Adipocyte (in vitro differentiated cells): ENCODE measurements around the gene FAM170A.

Source experiments
- DNase-seq: peaks from one replicate; pipeline ENCODE4 v3.0.0-alpha.2; 2015; ENCODE audit warnings: low read depth
- H3K27me3 ChIP-seq: replicated peaks from 2 replicates; pipeline ENCODE4 v1.7.0; 2013; ENCODE audit warnings: mild to moderate bottlenecking, low read length, moderate library complexity; ENCODE audit not compliant: control insufficient read depth, insufficient read depth
- H3K36me3 ChIP-seq: 2 replicates; pipeline ENCODE4 v1.7.0; 2013; ENCODE audit warnings: low read length, mild to moderate bottlenecking, moderate library complexity; ENCODE audit not compliant: control insufficient read depth, insufficient read depth, severe bottlenecking
- H3K4me1 ChIP-seq: 2 replicates; pipeline ENCODE4 v1.7.0; 2013; ENCODE audit warnings: mild to moderate bottlenecking, low read length, moderate library complexity; ENCODE audit not compliant: control insufficient read depth, insufficient read depth
- H3K4me3 ChIP-seq: 2 replicates; pipeline ENCODE4 v1.7.0; 2013; ENCODE audit warnings: mild to moderate bottlenecking, low read length, moderate library complexity
- H3K9ac ChIP-seq: 2 replicates; pipeline ENCODE4 v1.7.0; 2013; ENCODE audit warnings: mild to moderate bottlenecking, low read length, moderate library complexity
- H3K9me3 ChIP-seq: 2 replicates; pipeline ENCODE4 v1.7.0; 2013; ENCODE audit warnings: mild to moderate bottlenecking, low read length, moderate library complexity; ENCODE audit not compliant: control insufficient read depth

FAM170A gene, protein sequence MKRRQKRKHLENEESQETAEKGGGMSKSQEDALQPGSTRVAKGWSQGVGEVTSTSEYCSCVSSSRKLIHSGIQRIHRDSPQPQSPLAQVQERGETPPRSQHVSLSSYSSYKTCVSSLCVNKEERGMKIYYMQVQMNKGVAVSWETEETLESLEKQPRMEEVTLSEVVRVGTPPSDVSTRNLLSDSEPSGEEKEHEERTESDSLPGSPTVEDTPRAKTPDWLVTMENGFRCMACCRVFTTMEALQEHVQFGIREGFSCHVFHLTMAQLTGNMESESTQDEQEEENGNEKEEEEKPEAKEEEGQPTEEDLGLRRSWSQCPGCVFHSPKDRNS

DNA sequence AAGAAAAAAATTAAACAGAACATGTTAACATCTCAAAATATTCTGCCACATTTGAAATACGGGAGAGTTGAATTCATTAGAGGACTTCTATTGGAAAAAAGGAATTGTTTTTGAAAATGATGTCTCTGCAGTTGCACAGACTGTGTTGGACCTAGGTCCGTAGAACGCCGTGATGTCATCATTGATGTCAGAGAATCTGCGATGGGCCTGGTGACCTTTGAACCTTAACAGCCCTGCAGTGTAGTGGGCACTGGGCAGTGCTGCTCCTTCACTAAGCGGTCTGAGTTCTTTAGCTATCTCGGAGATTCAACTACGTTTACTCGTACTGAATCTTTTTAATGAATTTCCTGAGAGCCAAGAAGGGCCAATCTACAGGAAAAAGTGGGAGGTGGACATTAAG is at the start of gene FAM170A:
FAM170A (plus strand) TSS at position 220 of the 400 bp plus-strand sequence. CDS start 211 bp downstream, outside the sequence.
- H3K9ac ChIP-seq, result no peak within 1 kb of the TSS
- no peaks in the 10 kb centered on the region for H3K27me3 ChIP-seq
- H3K36me3 ChIP-seq, result no peaks in the 10 kb centered on the region
- no peaks in the 10 kb centered on the region for H3K4me1 ChIP-seq
- H3K4me3 ChIP-seq, result no peak within 1 kb of the TSS
- no peaks in the 10 kb centered on the region for H3K9me3 ChIP-seq
- DNase-seq, result no peak

GRCh38 chr5:119582987-119583386 is 46.4 kb upstream of the FAM170A start:
- Histone ChIP-seq H3K4me1 (peaks cover 9% of the 10 kb centered on the region), H3K4me3 (no peak overlapping the region), H3K9ac (no peak overlapping the region), H3K36me3 (no peaks in the 10 kb centered on the region), H3K9me3 (no peaks in the 10 kb centered on the region), H3K27me3 (peaks cover 21% of the 10 kb centered on the region)
- no peak for DNase-seq

DNA sequence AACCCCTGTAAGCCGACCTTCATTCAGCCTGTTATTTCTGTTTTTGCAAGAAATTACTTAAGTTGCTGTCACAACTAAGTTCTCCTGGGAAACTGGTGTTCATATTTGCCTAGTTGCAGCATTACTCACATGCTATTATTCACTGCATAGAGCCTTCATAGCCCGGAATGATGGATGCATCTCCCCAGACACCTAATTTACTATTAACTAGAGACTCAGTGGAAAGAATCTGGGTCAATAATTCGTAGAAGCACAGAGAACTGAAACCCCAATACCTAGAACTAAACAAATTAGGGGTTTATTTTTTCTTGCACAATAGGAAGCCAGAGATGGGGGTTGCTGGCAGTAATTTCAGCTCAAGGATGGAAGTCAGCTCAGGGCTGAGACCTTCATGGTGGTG is 45.7 kb upstream of the FAM170A start:
- peaks cover 9% of the 10 kb centered on the region for H3K4me1 ChIP-seq
- peaks cover 21% of the 10 kb centered on the region for H3K27me3 ChIP-seq
- H3K36me3 ChIP-seq, result no peaks in the 10 kb centered on the region
- H3K9me3 ChIP-seq, result peaks cover 3% of the 10 kb centered on the region
- H3K9ac ChIP-seq, result no peak overlapping the region
- DNase-seq, result peak; percentile 29
- no peak overlapping the region for H3K4me3 ChIP-seq

DNA sequence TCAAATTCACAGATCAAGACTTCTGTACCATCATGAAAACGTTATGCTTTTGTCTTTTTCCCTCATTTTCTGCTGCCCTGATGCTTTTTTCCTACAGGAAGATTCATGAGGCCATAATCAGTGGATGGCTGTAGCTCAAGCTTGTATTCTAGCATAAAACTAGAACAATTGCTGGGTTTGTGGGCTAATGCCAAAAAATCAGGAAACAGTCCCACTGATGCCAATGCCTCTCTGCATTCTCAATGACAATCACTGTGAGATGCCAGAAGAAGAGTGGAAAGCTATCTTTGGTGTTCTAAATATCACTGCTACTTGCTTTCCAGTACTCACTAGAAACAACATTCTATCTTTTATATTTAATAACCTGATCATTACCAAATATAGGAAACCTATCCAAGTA is 33.3 kb upstream of the FAM170A start:
- Histone ChIP-seq H3K9ac (no peak overlapping the region), H3K9me3 (peaks cover 6% of the 10 kb centered on the region), H3K27me3 (no peaks in the 10 kb centered on the region), H3K36me3 (no peaks in the 10 kb centered on the region), H3K4me3 (no peak overlapping the region), H3K4me1 (no peaks in the 10 kb centered on the region)
- DNase-seq, result no peak

- H3K27me3 ChIP-seq, result no peaks in the 10 kb centered on the region
- H3K9me3 ChIP-seq, result no peaks in the 10 kb centered on the region
- no peaks in the 10 kb centered on the region for H3K36me3 ChIP-seq
- H3K9ac ChIP-seq, result no peak overlapping the region
- DNase-seq, result no peak
- no peaks in the 10 kb centered on the region for H3K4me1 ChIP-seq
- H3K4me3 ChIP-seq, result no peak overlapping the region
These were observed 31.5 kb upstream of the FAM170A start for GRCh38 chr5:119597728-119598298.

GRCh38 chr5:119613937-119614336 is 15.4 kb upstream of the FAM170A start:
- H3K9ac ChIP-seq, result no peak overlapping the region
- no peak for DNase-seq
- H3K36me3 ChIP-seq, result no peaks in the 10 kb centered on the region

GRCh38 chr5:119614838-119615237 is 14.5 kb upstream of the FAM170A start:
- no peak for DNase-seq
- H3K27me3 ChIP-seq, result no peaks in the 10 kb centered on the region
- H3K9me3 ChIP-seq, result peaks cover 6% of the 10 kb centered on the region
- no peak overlapping the region for H3K4me3 ChIP-seq
- H3K36me3 ChIP-seq, result no peaks in the 10 kb centered on the region
- no peaks in the 10 kb centered on the region for H3K4me1 ChIP-seq
- H3K9ac ChIP-seq, result no peak overlapping the region

More at GRCh38 chr5:119613937-119614336, 15.4 kb upstream of the FAM170A start:
- Histone ChIP-seq H3K9me3 (peaks cover 6% of the 10 kb centered on the region), H3K27me3 (no peaks in the 10 kb centered on the region), H3K4me3 (no peak overlapping the region), H3K4me1 (no peaks in the 10 kb centered on the region)

DNA sequence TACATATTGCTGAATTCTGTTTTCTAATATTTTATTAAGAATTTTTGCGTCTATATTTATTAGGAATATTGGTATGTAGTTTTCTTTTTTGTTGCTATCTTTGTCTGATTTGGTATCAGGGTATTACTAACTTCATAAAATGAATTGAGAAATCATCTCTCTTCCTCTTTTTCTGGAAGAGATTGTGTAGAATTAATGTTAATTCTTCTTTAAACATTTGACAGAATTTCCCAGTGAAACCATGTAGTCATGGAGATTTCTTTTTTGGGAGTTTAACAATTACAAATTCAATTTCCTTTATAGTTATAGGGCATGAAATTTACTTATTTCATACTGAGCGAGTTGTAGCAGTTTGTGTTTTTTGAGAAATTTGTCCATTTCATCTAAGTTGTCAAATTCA is 3.3 kb upstream of the FAM170A start:
- Histone ChIP-seq H3K4me3 (no peak overlapping the region), H3K27me3 (no peaks in the 10 kb centered on the region), H3K9me3 (peaks cover 7% of the 10 kb centered on the region), H3K4me1 (no peaks in the 10 kb centered on the region), H3K9ac (no peak overlapping the region), H3K36me3 (no peaks in the 10 kb centered on the region)
- no peak for DNase-seq

GRCh38 chr5:119630752-119631440 is 1.5 kb downstream of the FAM170A start:
- DNase-seq, result no peak
- Histone ChIP-seq H3K9me3 (no peaks in the 10 kb centered on the region), H3K27me3 (no peaks in the 10 kb centered on the region), H3K36me3 (no peaks in the 10 kb centered on the region), H3K9ac (no peak overlapping the region), H3K4me1 (no peaks in the 10 kb centered on the region), H3K4me3 (no peak overlapping the region)

GRCh38 chr5:119631660-119632059 is 2.3 kb downstream of the FAM170A start:
- H3K4me1 ChIP-seq, result no peaks in the 10 kb centered on the region
- H3K27me3 ChIP-seq, result no peaks in the 10 kb centered on the region
- no peak overlapping the region for H3K4me3 ChIP-seq
- no peak for DNase-seq
- H3K9ac ChIP-seq, result no peak overlapping the region
- H3K9me3 ChIP-seq, result no peaks in the 10 kb centered on the region
- no peaks in the 10 kb centered on the region for H3K36me3 ChIP-seq

GRCh38 chr5:119651486-119651885 is 22.1 kb downstream of the FAM170A start:
- Histone ChIP-seq H3K9me3 (peaks cover 6% of the 10 kb centered on the region), H3K4me1 (no peaks in the 10 kb centered on the region), H3K4me3 (no peak overlapping the region), H3K36me3 (no peaks in the 10 kb centered on the region), H3K27me3 (no peaks in the 10 kb centered on the region), H3K9ac (no peak overlapping the region)
- DNase-seq, result no peak
